ENCODE data around the gene PPL. TPM values are rescaled to one million over a fixed set of nuclear protein-coding genes. Genes with fewer than 3 reads are reported as not detected.
A peak's percentile ranks its signal among the peaks of the same experiment; 100 is the strongest.

PPL gene
- total and polyA plus RNA-seq, 2 of the 13 experiments (the other 11 are each of a cell fraction or from before 2014, with no cell fraction given), result 5.7 to 6.6 TPM

- no peak overlapping the region for H2AFZ ChIP-seq (ENCODE audit: low read length)
- H3K4me3 ChIP-seq (replicated peaks in 1 of 3; ENCODE audit: insufficient read depth in 1 of 3, low read depth in 2 of 3, low read length in 3 of 3), result no peak overlapping the region
- peaks cover 28 to 67% of the 10 kb centered on the region in 2 experiments for H3K36me3 ChIP-seq (replicated peaks in 1 of 2; ENCODE audit: control insufficient read depth in 1 of 2, insufficient read depth in 2 of 2, low read length in 2 of 2)
- no peak for TF ChIP-seq REL (CRISPR knock-in tag; conservative IDR thresholded peaks at IDR 0.05)
- peak; percentile 12; the same call in 1 of the 2 replicates for TF ChIP-seq HNF1A (IDR thresholded peaks at IDR 0.05; ENCODE audit: low read depth)
- TF ChIP-seq HNF1A (CRISPR knock-in tag; IDR thresholded peaks at IDR 0.05; ENCODE audit: borderline replicate concordance), result no peak
- H3K4me1 ChIP-seq (ENCODE audit: insufficient read depth, low read length), result peaks cover 20% of the 10 kb centered on the region
- ATAC-seq (peak; percentile 61; the same call in 2 of the 3 replicates), FAIRE-seq (no peak), DNase-seq (ENCODE audit: low spot score) (no peak)
- no peaks in the 10 kb centered on the region for H3K9me3 ChIP-seq (ENCODE audit: low read length)
- in situ Hi-C loops (cut with HindIII; ENCODE audit: extremely low pct_ligation_motif_present, low pct_unique_long_range_greater_than_20kb) (no loop called here), intact Hi-C loops (cut with micrococcal nuclease; ENCODE audit: unreplicated experiment) (no loop called here)
- BruUV-seq (replicated peaks), result no TSS peak
- H3K79me2 ChIP-seq (ENCODE audit: insufficient read depth, low read length), result peaks cover 47% of the 10 kb centered on the region
- ChIA-PET POLR2A (no interaction called here), CTCF (ENCODE audit: low intra/inter-chr PET ratio, low total read pairs) (no interaction called here)
- 83% methylated on average over 5 of the region's 5 CpGs for WGBS (ENCODE audit: low lambda C conversion rate)
- H3K27ac ChIP-seq (ENCODE audit: extremely low read length, insufficient read depth, low read length), result no peak overlapping the region
- H3K4me2 ChIP-seq (ENCODE audit: low read depth, low read length), result no peak overlapping the region
- H3K27me3 ChIP-seq (ENCODE audit: control insufficient read depth in 1 of 2, insufficient read depth in 2 of 2, low read length in 2 of 2), result no peaks in the 10 kb centered on the region
- no peaks in the 10 kb centered on the region; the same call in 1 of the 2 replicates for H4K20me1 ChIP-seq (ENCODE audit: insufficient read depth, low read length)
- H3K9ac ChIP-seq (ENCODE audit: insufficient read depth, low read depth, low read length), result no peak overlapping the region
Observed at GRCh38 chr16:4868026-4868425, 68.9 kb downstream of the PPL start.

GRCh38 chr16:4866586-4866985 lies 70.4 kb downstream of the PPL start:
- no peak for FAIRE-seq

More at GRCh38 chr16:4866586-4866985, 70.4 kb downstream of the PPL start:
- Histone ChIP-seq H3K27me3 (ENCODE audit: control insufficient read depth in 1 of 2, insufficient read depth in 2 of 2, low read length in 2 of 2) (no peaks in the 10 kb centered on the region), H3K79me2 (ENCODE audit: insufficient read depth, low read length) (peaks cover 56% of the 10 kb centered on the region), H3K36me3 (replicated peaks in 1 of 2; ENCODE audit: control insufficient read depth in 1 of 2, insufficient read depth in 2 of 2, low read length in 2 of 2) (peaks cover 22 to 70% of the 10 kb centered on the region in 2 experiments), H3K9ac (ENCODE audit: insufficient read depth, low read depth, low read length) (no peak overlapping the region), H3K4me3 (replicated peaks in 1 of 3; ENCODE audit: insufficient read depth in 1 of 3, low read depth in 2 of 3, low read length in 3 of 3) (no peak overlapping the region), H2AFZ (ENCODE audit: low read length) (no peak overlapping the region), H3K4me2 (ENCODE audit: low read depth, low read length) (no peak overlapping the region), H3K9me3 (ENCODE audit: low read length) (no peaks in the 10 kb centered on the region), H4K20me1 (ENCODE audit: insufficient read depth, low read length) (no peaks in the 10 kb centered on the region; the same call in 1 of the 2 replicates), H3K4me1 (ENCODE audit: insufficient read depth, low read length) (peaks cover 28% of the 10 kb centered on the region), H3K27ac (ENCODE audit: extremely low read length, insufficient read depth, low read length) (no peak overlapping the region)
- no peak for DNase-seq (ENCODE audit: low spot score)
- POLR2A ChIA-PET, result no interaction called here
- in situ Hi-C loops (cut with HindIII; ENCODE audit: extremely low pct_ligation_motif_present, low pct_unique_long_range_greater_than_20kb) (no loop called here), intact Hi-C loops (cut with micrococcal nuclease; ENCODE audit: unreplicated experiment) (no loop called here)
- no TSS peak for BruUV-seq (replicated peaks)
- TF ChIP-seq ZSCAN9 (CRISPR knock-in tag; IDR thresholded peaks at IDR 0.05; ENCODE audit: borderline replicate concordance), result no peak
- TF ChIP-seq, protein P1, sequence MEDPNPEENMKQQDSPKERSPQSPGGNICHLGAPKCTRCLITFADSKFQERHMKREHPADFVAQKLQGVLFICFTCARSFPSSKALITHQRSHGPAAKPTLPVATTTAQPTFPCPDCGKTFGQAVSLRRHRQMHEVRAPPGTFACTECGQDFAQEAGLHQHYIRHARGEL (CRISPR knock-in tag; IDR thresholded peaks at IDR 0.05), result no peak
- no peak for TF ChIP-seq ZNF761 (CRISPR knock-in tag; conservative IDR thresholded peaks at IDR 0.05)
- no peak for TF ChIP-seq NFATC3 (CRISPR knock-in tag; IDR thresholded peaks at IDR 0.05)
- ATAC-seq, result no peak
- CTCF ChIA-PET (ENCODE audit: low intra/inter-chr PET ratio, low total read pairs), result no interaction called here
- WGBS (ENCODE audit: low lambda C conversion rate), result 98% methylated on average over 12 of the region's 12 CpGs

Data from HepG2 (cell line).